K562 (cell line): Measurements from ENCODE around the gene ZNF460.

Experiments
- NFATC3 ChIP-seq: fragments of 450-650 bp; IDR thresholded peaks from 2 replicates; pipeline ENCODE4 v1.6.1; 2017; ENCODE audit warnings: mild to moderate bottlenecking
- TBP ChIP-seq: optimal IDR thresholded peaks from 2 replicates; pipeline ENCODE3; 2011; ENCODE audit warnings: low read depth, low read length, improper control_type of control experiment
- USF1 ChIP-seq: sonication (generic); formaldehyde crosslinking; IDR thresholded peaks from 2 replicates; pipeline ENCODE4 v1.9.0; 2022; ENCODE audit warnings: mild to moderate bottlenecking, missing genetic modification reagents

DNA sequence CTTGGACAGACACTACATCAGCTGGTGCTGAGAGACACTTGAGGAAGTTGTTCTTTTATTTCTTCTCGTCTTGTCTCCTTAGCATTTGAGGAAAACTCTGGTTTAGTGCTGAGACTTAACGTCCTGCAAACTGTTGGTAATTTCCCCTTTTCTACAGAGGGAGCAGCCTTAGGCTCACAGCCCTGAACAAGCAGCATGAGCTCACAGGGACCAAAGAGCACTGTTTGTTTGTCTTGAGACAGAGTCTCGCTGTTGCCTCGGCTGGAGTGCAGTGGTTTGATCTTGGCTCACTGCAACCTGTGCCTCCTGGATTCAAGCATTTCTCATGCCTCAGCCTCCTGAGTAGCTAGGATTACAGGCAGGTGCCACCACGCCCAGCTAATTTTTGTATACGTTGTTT lies 34.3 kb upstream of the ZNF460 start:
- TF ChIP-seq NFATC3 (no peak), USF1 (CRISPR knock-in tag) (no peak), TBP (no peak)
